NCI-H146 (cell line): ENCODE results near the gene UBL4A.
A peak's percentile ranks its signal among the peaks of the same experiment; 100 is the strongest.

Experiments used
- DNase-seq: peaks from one replicate; lab custom pipeline; 2025; lab: John Stamatoyannopoulos, UW

Gene UBL4A

DNA sequence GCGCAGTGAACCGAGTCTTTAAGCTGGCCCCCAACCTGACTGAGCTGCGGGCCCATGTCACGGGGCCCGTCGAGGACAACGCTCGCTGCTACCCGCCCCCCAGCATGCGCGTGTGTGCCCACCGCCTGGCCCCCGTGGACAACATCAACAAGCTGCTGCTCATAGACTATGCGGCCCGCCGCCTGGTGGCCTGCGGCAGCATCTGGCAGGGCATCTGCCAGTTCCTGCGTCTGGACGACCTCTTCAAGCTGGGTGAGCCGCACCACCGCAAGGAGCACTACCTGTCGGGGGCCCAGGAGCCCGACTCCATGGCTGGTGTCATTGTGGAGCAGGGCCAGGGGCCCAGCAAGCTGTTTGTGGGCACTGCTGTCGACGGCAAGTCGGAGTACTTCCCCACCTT is 26.1 kb downstream of the UBL4A start:
- no peak for DNase-seq

DNA sequence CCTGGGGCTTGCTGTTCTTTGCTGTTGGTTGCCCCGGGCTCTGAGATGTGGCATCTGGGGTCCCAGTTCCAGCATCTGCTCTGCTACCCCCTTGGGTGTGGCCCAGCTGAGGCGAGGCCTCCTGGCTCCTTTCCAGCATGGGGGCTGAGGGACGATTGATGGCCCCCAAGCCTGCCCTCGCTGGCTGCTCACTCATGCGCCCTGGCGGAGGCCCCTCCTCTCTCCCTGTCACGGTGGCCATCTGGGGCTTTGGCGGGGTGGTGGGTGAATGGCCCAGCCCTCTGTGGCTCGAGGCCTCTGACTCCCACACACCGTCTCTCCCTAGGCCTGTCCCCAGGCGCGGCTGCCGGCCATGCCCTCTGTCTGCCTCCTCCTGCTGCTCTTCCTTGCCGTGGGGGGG is 26.6 kb downstream of the UBL4A start:
- DNase-seq: no peak

- DNase-seq: peak; percentile 36
Observed at GRCh38 chrX:154458954-154459778, 27.2 kb downstream of the UBL4A start.

GRCh38 chrX:154458116-154458953 is 28.1 kb downstream of the UBL4A start, which contains the start of gene PLXNA3:
Gene PLXNA3, plus strand, starts transcription at chrX:154458281. Its CDS starts 1,903 bp downstream, at chrX:154460184.
- DNase-seq: peak; percentile 48

DNA sequence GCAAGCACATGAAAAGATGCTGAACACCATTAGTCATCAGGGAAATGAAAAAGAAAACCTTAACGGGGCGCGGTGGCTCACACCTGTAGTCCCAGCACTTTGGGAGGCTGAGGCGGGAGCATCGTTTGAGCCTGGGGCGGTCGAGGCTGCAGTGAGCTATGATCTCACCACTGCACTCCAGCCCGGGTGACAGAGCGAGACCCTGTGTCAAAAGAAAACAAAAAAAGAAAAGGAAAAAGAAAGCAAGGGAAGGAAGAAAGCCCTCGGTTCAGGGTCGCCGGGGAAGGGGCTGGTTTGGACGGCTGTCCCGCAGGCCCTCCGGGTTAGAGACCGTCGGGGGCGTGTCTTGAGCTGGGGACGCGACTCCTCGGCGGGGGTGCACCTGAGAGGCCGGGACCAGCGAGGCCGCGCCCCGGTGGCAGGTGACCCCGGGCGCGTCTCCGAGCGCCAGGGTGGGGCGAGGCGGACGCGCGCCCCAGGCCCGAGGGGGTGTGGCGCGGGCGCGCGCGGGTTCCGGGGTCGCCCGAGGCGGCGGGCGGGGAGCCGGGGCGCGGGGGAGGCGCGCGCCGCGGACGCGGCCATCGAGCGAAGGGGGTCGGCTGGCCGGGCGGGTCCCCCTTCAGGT is 28.8 kb downstream of the UBL4A start:
- DNase-seq: peak; percentile 76

GRCh38 chrX:154452823-154453222 is 33.6 kb downstream of the UBL4A start:
- DNase-seq: no peak

DNA sequence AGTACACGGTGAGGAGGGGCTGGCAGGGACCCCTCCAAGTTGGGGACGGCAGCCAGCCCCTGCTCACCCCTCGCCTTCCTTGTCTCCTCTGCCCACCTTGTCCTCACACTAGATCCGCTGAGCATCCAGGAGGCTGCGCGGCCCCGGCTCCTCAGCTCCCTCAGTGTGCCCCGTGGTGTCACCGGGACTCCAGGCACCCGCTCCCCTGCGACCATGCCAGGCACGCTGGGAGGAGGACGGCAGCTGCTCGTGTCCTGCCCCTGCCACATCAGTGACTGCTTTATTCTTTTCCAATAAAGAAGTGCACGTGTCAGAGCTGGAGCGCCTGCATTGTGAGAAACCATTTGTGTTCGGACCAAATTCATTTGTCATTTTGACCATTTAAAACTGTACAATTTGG is 36.1 kb downstream of the UBL4A start:
- DNase-seq: no peak

- DNase-seq: no peak
Observed at GRCh38 chrX:154449618-154450017, 36.8 kb downstream of the UBL4A start.

- no peak for DNase-seq
Observed at GRCh38 chrX:154448484-154448883, 37.9 kb downstream of the UBL4A start.

DNA sequence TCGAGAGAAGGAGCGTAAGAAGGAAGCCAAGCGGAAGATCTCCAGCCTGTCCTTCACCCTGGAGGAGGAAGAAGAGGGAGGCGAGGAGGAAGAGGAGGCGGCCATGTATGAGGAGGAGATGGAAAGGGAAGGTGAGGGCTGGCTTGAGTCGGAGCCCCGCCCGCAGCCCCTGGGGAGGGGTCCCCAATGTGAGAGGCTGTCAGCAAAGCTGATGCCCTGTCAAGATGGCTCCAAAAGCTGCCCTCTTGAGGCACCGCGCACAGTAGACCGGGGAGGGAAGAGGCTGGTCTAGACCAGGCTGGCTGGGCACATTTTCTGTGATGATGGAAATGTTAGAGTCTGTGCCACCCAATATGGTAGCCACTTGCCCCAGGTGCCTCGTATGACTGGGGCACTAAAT is 40.0 kb downstream of the UBL4A start:
- DNase-seq: no peak

DNA sequence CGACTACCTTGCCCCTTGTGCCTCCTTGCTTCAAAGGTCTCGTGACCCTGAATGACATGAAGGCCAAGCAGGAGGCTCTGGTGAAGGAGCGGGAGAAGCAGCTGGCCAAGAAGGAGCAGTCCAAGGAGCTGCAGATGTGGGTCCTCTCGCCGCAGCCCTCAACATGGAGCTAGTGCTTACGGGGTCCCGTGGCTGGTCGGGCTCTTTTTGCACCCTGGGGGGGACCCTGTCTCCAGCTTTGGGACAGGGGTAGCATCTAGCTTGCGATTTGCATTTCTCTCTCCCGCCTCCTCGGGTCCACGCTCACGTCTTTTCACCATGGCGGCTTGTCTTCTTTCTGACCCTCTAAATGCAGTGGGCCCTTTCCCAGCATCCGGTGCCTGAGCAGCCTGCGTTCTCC is 40.6 kb downstream of the UBL4A start:
- DNase-seq: no peak

DNA sequence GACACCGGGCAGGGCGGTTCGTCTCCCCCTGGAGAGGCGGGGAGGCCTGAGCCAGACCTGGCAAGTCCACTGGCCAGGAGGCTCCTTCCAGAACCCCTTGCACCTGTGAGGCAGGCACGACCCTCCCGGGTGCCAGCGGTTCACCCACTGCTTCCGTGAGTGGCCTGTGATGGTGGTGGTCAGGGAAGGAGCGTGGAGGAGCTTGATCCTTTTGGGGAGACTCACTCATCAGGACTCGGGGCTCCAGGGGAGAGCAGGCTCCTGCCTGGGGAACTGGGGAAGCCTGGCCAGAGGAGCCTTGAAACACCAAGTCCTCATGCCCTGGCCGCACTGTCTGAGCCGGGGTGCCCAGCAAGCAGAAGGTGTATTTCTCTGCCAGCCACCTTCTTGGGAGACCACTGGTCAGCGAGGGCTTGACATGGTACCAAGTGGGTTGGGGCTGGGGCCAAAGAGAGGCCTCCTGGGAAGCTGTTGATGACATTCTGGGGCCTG is 41.6 kb downstream of the UBL4A start:
- no peak for DNase-seq

DNA sequence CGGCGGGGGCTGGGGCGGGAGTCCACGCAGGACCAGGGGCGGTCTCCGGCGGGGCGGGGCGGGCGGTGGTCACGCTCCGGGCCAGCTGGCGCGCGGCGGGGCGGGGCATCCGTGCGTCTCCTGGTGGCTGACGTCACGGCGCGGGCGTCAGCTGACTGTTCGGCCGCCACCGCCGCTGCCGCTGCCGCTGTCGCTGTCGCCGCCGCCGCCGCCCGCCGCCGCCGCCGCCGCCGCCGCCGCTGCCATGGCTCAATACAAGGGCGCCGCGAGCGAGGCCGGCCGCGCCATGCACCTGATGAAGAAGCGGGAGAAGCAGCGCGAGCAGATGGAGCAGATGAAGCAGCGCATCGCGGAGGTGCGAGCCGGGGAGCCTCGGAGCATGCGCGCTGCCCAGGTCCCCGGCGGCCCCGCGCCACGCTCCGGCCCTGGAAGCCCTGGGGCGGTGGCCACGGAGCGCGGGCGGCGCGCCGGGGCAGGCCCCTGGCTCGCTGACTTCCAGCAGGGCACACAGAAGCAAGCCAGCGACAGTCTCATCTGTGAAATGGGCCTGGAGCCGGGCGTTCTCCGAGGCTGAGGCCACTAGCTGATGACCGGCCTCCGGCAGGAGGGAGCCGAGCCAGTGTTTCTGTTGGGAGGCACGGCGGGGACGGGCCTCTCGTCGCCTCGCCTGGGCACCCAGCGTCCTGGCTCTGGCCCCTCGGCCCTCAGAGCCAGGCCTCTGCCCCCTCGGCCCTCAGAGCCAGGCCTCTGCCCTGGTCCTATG is 42.2 kb downstream of the UBL4A start, which contains the start of gene FAM50A:
FAM50A (plus strand) TSS at position 150 of the 763 bp plus-strand sequence; CDS start at position 245, 95 bp downstream.
- peak; percentile 70 for DNase-seq

DNA sequence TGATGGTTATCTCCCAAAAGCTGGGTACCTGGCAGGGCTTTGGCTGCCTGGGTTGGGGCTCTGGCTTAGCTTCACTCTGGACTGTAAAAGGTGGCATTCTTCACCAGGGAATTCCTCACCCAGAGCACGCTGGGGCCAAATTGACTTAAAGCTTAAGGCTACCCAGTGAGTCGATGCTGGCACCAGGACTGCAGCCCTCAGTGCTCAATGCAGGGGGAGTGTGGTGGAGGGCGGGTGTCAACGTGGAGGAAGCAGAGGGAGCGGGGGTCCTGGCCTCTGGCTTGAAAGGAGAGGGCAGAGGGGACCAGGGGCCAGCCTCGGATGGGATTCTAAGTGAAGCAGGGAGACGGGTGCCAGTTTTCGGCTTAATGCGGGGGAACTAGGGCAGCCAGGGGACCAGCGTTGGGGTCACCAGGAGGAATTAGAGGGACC is 42.9 kb downstream of the UBL4A start:
- DNase-seq: peak; percentile 16

- no peak for DNase-seq
Observed at GRCh38 chrX:154441984-154442707, 44.3 kb downstream of the UBL4A start.

DNA sequence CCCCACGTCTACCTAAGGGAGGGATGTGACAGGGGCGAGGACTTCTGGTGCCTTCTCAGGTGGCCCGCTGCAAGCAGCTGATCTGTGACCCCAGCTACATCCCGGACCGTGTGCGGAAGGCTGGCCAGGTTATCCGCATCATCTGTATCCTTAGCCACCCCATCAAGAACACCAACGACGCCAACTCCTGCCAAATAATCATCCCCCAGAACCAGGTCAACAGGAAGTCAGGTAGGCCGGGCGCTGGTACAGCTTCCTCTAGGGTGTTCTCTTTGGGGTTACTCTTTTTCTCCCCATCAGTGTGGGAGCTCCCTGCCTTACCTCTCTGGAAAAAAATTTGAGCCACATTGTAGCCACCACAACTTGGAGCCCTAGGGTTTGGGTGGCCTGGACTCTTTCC is 44.9 kb downstream of the UBL4A start:
- no peak for DNase-seq

DNA sequence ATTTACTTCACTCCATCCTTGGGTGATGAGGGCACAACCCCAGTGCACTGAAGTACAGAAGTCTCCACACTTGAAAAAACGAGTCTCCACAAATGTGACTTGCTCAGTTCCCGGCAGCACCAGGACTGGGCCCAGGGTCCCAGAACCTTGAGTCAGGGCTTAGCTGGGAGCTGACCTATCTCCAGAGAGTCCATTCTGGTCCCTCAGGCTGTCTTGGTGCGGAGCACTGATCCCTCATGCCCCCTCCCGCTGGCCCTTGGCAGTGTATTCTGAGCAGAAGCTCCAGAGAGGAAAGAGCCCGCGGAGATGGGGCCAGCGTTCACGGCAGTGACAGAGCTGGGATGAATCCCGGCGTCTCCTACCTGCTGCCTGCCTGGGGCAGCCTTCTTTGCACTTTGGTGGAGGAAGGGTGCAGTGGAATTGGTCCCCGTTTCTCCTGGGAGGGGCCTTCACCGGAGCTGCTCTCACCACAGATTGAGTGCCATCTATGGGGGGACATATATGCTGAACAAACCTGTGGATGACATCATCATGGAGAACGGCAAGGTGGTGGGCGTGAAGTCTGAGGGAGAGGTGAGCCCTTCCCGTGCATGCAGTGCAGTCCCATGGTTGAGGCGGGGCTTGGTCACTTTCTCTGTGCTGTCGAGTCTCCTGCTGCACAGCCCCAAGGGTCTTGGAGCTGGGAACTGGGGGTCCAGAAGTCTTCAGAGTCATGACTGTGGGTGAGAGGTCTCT is 45.6 kb downstream of the UBL4A start:
- DNase-seq: no peak

DNA sequence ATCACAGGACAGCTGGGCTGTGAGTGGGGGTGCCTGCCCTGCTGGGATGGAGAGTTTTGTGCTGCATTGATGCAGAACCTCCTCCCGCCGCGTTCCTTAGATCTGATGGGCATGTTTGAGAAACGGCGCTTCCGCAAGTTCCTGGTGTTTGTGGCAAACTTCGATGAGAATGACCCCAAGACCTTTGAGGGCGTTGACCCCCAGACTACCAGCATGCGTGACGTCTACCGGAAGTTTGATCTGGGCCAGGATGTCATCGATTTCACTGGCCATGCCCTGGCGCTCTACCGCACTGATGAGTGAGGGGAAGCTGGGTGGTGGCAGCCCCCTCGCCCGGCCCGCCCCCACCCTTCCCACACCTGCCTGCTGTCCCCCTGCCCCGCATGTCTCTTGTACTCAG is 46.6 kb downstream of the UBL4A start:
- DNase-seq: no peak

- no peak for DNase-seq
Observed at GRCh38 chrX:154437971-154438893, 48.2 kb downstream of the UBL4A start.
